UCSD-AML1 (cell line): ENCODE measurements around the gene EDDM3A.
"Not testable (repeated sequence)": the region's sequence is repeated elsewhere in the genome, so short reads cannot be mapped to it uniquely, and the experiment has no call there.

ENCODE experiments used
- DNase-seq: peaks from one replicate; lab custom pipeline; 2025; ENCODE audit not compliant: unreplicated experiment; lab: John Stamatoyannopoulos, UW

Gene EDDM3A, protein sequence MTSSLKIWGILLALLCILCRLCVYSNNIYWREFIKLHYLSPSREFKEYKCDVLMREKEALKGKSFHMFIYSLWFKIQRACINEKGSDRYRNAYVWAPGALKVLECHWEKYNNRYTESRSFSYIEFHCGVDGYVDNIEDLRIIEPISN

DNA sequence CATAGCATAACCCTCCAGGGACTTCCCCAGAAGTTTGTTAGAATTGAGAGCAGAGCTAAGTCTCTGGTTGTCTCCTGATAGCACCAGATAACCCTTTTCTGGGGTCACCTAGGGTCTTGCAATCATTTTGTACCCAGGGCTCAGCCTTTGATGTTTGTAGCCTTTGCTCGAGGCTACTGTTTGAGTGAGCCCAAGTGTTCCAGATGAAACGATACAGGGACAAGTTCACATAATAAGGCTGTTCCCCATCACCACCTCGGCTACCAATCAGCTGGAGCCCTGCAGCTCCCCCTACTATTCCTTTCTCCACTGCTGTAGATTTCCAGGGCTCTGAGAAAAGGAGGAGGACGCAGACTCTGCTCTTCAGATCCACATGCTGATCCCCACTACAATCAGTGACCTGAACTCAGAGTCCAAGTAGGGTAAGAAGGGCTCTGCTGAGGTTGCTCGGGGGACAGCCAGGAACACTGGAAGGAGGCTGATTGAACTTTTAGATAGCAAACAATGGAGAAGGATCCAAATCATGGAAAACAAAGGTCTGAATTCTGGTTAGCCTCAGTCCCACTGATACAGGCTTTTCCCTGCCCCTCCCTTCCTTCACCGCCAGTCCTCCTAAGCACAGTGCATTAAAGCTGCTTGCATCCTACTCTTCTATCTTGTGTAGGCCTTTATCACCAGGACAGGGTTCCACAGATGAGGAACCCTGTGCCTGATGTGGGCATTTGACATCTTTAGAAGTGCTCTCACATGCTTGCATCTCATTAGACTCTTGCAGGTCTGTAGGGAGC, at the start of gene EDDM3A:
Gene EDDM3A, plus strand, starts transcription at position 317 of the 788 bp plus-strand sequence. CDS start 1,694 bp downstream, outside the sequence.
- no peak for DNase-seq

DNA sequence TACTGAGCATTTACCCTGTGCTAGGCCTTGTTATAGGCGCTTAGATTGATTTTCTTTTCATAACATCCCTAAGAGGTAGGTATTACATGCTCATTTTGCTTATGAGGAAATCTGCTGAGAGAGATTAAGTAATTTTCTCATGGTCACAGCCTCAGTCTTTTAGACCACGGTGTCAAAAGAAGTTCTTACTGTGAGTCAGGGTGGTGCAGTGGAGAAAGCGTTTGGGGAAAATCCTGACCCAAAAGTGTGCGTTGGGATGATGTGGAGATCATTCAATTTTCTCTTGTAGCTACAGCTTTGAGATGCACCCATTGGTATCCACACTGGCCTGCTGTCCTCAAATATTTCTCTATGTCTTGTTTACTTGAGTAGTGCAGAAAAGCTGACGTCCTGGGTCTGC, 48.9 kb upstream of the EDDM3A start:
- no peak for DNase-seq

DNA sequence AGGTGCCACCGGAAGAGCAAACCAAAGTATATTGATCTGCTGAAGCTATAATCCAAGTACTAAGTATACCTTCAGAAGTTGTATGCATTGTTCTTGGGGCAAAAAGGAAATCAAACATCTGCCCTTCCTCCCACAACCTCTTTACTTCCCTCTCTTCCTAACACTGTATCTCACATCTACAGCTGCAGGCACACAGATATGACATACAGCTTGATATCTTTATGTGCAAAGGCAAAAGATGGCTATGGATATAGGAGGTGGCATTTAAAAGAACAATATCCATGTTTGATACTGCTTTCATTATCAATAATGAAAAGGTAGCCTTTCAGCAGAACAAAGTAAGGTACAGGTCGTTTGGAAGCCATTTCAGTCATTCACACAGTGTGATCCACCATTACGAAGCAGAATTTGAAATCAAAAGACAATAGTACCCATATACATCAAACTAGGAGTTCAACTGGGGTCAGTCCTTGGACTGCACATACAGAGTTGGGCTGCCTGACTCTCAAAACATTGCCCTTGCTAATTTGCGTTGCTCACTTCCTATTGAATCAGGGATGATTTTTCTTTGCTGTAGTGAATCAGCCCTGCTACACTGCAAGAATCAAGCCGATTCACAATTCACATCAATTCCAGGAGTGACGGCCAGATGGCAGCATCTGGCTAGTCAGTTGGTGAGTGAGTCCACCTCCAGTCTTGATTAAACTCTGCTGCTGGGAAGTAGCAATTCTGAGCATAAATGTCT, 48.2 kb upstream of the EDDM3A start:
- peak; percentile 60 for DNase-seq

DNA sequence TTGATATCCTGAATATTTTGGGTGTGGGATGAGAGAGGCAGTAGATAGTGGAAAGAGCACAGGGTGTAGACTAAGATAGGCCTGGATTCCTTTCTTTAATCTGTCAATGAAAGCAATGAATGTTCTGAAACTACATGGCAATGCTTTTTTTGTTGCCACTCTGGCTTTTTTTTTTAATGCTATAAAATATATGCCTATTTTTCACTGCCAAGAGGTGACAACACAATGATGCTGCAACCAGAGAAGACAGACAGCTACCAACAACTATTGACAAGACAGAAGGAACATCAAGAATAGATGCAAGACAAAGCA, 47.7 kb upstream of the EDDM3A start:
- no peak for DNase-seq

DNA sequence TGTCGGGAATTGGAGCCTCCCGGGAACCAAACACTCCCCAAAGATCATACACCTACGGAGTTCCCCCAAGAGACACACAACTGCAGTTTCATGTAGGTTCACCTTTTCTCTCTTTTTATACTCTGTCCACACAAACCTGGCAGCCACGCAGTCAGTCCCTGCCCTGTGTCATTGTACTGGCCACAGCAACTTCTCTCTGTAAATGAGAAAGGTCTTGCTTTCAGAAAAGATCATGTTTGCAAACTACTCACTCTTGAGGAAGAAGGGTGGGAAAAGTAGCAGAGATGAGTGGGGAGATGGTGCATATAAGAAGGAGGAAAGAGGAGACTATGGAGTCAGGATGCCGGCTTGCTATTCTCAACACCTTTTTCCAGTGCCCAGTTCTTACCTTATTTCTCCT, 46.8 kb upstream of the EDDM3A start:
- no peak for DNase-seq

DNA sequence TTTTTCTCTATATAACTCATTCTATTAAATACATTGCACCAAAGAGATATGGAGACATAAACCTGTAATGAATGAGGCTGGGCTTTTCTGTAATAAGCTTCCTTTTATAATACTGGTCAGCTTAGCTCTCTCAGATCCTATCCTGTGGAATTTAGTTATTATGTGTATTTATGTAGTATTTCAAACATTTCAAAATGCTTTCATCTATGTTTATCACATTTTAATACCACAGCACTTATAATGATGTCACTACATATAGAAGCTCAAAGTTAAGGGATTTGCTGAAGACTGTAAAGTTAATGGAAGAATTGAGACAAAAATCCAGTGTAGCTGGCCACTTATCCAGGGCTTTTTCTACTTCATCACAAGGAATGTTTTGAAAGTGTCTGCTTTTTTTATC, 45.8 kb upstream of the EDDM3A start:
- no peak for DNase-seq

DNA sequence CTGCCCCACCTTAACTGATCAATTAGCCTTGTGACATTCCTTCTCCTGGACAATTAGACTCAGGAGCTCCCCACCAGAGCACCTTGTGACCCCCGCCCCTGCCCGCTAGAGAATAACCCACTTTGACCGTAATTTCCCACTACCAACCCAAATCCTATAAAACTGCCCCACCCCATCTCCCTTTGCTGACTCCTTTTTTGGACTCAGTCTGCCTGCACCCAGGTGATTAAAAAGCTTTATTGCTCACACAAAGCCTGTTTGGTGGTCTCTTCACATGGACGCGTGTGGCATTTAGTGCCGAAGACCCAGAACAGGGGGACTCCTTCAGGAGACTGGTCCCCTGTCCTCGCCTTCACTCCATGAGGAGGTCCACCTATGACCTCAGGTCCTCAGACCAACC, 44.7 kb upstream of the EDDM3A start:
- DNase-seq: not testable (repeated sequence)

DNA sequence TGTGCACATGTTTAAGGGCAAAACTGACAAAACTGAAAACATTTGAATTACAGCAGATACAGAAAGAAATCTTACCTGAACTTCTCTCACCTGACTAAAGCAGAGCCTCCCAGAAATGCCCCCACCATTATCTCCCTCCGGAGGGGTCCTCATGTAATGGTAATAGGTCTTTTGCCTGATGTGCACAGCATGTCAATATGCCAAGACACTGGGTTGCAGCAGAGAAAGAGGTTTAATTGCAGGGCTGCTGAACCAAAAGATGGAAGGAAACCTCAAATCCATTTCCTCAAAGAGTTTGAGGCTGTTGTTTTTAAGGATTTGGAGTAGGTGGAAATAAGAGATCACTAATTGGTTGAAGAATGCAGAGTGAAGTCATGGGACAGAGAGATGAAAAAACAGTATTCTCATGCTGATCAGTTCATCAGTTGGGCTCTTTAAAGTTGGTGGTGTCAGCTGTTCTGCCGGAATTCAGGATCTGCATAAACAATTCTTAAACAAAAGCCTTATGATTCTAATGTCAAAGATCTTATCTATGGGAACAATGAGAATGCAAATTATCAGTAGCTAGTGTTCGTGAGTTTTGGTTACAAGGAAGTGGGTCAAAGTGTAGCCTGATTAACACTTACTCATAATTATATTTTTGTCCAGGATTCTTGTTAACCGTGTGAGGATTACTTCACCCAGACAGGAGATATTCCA, 38.9 kb upstream of the EDDM3A start:
- DNase-seq: no peak

DNA sequence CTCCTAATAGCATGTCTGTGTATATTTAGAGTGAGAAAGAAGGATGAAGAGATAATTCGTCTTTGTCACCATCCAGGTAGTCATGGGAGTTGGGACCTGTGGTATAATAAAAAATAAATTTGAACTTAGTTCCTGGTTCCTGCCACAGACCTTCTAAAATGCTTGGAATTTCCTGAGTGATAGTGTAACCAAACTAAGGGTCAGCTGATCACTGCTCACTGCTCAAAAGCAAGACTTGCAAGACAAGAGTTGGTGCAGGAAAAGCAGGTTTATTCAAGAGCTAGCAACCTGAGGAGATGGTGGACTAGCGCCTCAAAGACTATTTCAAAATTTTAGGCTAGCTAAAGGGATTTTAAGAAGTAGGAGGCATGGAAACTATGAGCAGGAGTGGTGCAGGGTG, 38.1 kb upstream of the EDDM3A start:
- no peak for DNase-seq

DNA sequence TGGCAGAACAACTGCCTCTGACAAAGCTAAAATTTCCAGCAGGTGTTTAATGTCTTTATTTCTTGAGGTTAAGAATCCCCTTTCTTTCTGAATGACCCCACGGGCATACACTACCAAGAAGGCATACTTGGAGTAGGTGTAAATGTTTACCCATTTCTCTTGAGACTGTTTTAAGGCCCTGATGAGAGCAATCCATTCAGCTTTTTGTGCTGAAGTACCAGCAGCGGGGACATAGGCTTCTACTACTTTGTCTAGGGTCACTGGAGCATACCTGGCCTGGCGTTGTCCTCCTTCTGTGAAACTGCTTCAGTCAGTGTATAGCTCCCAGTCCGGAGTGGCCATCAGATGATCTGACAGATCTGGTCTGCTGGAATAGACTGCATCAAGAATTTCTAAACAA, 34.4 kb upstream of the EDDM3A start:
- DNase-seq: no peak

DNA sequence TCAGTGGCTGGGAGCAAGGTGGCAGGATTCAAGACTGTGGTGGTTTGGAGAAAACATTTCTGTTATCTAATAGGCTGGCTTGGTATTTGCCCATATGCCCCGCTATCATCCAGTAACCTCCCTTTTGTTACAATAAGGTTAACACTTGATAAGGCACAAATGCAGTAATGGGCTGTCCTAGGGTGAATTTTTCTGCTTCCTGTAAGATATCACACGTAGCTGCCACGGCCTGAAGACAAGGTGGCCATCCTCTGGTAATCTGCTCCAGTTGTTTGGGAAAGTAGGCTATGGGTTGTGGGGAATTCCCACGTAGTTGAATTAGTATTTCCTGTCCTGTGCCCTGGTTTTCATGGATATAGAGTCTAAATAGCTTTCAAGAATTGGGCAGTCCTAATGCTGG, 34.0 kb upstream of the EDDM3A start:
- no peak for DNase-seq

DNA sequence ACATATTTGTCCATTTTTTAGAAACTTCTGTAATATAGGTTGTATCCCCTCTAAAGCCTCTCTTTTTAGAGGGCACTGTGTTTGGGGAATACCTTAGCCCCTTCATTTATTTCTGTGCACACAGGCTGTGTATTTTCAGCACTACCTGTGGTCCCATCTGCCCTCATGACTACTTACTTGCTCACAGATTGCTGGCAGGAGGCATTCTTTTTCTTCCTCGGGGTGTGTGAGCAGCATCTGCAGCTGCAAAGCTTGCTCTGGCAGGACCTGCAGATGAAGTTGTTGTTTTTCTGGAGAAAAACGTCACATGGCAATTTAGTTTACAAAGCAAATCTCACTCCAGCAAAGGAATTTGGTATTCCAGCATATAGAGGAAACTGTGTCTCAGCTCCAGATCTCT, 32.8 kb upstream of the EDDM3A start:
- DNase-seq: no peak

DNA sequence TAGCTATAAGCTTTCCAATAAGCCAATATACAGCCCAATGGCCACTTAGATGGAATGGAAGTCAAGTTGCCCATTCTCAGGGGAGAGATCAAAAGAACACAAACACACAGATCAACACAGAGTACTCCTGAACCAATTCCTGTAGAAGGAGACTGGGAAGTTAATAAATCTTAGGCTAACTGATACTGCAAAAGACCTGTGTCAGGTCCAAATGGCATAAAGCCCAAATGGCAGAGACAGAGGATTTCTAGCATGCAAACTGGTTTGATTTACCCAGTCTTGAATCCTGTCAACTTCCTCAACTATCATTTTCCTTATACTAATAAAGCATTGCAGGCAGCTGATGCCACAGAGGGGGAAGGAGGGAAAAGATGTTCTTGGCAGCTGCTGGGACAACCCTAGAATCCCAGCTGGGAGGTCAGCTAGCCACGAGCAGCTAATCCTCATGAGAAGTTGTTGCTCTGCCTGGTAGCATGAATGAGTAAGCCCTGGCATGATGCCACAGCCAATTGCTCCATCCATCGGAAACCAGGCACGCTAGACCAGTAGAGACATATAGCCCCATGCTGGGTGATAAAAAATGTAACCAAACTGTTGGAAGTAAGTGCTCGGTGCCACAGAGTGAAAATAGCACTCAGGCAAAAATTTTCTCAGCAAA, 31.0 kb upstream of the EDDM3A start:
- DNase-seq: no peak

DNA sequence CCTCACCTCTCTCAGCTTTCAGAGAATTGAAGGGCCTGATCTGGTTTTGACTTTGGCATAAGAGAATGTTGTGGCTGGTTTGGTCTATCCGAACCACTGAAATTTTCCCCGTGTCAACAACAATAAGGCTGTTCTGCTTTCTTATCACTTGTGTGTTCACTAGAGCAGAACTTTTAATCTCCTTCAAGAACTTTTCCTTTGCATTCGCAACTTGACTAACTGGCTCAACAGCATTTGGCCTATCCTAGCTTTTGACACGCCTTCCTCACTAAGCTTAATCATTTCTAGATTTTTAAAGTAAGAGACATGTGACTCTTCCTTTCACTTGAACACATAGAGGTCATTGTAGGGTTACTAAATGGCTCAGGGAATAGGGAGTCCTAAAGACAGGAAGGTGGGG, 25.9 kb upstream of the EDDM3A start:
- no peak for DNase-seq

DNA sequence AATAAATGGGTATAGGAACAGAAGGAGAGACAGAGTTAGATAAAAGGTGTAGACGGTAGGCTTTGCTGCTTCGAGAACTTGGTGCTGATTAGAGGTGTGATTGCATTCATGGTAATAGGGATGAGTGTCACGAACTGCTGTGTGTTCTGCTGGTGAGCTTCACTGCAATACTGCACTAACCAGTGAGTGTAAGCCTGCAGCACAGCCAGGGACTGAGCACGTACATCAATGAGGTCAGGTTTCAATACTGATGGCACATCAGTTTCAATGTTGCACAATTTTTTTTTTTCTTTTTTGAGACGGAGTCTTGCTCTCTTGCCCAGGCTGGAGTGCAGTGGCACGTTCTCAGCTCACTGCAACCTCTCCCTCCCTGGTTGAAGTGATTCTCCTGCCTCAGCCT, 24.9 kb upstream of the EDDM3A start:
- no peak for DNase-seq

DNA sequence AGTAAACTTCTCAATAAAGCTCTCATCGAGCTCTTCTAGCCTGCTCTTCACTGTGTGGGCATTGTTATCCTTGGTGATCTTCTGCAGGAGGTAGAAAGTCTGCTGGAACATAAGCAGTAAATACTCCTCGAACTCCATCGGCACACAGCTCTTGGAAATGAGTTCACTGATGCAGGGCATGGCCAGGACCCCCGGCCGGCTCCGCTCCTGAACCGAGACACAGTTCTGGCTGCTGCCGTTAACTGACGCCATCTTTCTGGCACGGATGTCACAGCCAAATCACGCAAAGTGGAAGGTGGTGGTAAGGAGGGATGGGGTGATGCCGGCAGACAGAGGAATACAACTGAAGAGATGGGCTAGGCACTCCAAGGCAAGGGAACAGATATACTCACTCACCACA, 23.7 kb upstream of the EDDM3A start:
- DNase-seq: no peak

DNA sequence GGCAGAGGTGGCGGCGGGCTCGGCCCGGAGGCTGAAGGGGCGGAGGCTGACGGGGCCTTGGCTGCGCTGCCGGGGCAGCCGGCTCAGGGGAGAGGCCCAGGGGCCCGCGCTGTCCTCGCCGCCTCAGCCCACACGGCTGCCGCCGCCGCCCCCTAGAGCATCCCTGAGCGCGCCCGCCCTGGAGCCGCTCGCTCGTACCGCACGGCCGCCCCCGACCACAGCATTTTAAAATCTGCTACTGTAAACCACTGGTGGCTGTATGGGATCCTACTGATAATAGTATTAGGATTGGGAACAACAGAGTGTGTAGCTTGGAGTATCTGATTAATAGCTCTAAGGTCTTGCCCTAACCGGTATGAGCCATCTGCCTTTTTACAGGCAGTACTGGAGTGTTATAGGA, 22.2 kb upstream of the EDDM3A start:
- DNase-seq: no peak

DNA sequence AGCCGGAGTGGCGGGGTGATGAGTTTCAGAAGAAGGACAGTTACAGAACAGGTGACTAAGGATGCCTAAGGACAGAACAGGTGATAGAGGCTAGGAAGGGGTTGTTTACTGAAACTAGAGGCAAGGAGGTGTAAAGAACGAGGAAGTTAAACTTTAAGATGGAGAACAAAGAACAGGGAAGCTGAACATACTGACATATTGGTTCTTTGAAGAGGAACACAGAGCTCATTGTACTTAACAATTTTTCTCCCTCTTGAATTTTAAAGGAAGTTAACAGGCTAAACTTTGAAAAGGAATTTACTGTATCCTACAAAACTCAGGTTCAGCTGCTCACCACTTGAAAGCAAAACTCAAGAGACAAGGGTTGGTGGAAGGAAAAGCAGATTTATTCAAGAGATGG, 19.6 kb upstream of the EDDM3A start:
- DNase-seq: not testable (repeated sequence)

DNA sequence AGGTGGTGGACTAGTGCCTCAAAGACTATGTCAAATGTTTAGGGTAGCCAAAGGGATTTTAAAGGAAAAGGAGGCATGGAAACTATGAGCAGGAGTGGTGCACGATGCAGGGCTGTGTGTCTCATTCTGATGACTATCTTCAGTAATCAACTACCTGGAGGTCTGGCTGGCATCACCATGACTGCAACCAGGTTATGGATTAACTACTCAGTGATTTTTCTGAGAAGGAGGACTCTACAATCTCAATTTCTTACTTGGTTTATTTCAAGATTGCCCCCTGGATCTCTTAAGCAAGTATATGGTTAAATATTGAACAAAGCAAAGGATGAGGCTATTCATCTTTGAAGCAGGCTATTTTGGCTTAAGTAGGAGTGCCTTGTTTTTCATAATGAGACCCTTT, 19.2 kb upstream of the EDDM3A start:
- no peak for DNase-seq

DNA sequence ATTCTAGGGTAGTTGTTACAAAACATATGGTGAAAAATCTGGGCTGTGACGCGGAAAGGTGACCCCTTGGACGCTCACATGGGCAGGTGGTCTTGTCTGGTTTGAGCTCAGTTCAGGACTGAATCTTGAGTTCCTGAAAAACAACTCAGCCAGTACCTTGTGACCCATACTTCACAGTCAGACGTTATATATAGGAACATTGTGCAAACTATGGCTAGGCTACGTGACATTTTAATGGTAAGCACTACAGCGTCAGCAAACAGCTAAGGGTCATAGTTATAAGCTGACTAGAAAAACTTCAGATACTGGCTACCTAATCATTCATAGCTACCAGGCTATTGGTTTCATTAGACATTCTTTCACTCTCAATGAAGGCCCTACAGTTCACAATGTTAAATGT, 14.8 kb upstream of the EDDM3A start:
- DNase-seq: no peak

DNA sequence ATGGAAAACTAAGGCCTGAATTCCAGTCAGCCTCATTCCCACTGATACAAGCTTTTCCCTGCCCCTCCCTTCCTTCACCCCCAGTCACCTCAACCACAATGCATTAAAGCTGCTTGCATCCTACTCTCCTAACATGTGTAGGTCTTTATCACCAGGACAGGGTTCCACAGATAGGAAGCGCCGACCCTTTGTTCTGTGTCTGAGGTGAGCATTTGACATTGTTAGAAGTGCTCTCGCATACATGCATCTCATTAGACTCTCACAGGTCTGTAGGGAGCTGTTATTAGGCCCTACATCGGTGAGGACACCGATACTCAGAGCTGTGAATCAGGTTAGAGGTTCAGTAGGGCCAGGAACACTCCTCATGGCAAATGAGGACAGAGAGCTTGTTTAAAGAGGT, 13.2 kb upstream of the EDDM3A start:
- DNase-seq: no peak
